Measurements from ENCODE around the gene NRP2. TPM values are rescaled to one million over a fixed set of nuclear protein-coding genes. Genes with fewer than 3 reads are reported as not detected.

NRP2 gene
- total and polyA plus RNA-seq, 2 of the 13 experiments (the other 11 are each of a cell fraction or from before 2014, with no cell fraction given), result 0.65 to 1.4 TPM

DNA sequence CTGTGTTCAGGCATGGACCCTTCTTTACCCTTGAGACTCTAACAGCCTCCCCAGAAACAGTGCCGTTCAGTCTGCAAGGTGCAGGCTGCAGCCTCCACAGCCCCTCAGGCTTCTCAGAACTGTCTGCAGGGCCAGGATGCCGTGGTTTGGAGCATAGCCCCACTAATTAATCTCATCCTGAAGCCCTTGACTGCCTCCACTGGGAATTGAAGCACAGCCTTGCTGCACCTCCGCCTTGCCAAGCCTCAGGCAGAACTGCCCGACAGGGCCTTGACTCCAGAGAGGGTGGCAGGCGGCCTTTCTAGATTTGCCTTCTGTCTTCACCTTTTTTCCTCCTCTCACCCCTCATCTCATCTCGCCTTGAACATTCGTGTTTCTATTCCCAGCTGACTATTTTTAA, 119.8 kb downstream of the NRP2 start:
- no TSS peak for BruUV-seq (replicated peaks)
- H3K36me3 ChIP-seq (replicated peaks in 1 of 2; ENCODE audit: control insufficient read depth in 1 of 2, insufficient read depth in 2 of 2, low read length in 2 of 2), result no peaks in the 10 kb centered on the region
- FAIRE-seq (no peak), DNase-seq (ENCODE audit: low spot score) (no peak), ATAC-seq (no peak)
- no peak overlapping the region for H3K9ac ChIP-seq (ENCODE audit: insufficient read depth, low read depth, low read length)
- peaks cover 3 to 23% of the 10 kb centered on the region in 2 experiments; a peak in 3 of 5 replicates for H3K27me3 ChIP-seq (ENCODE audit: control insufficient read depth in 1 of 2, insufficient read depth in 2 of 2, low read length in 2 of 2)
- H3K4me2 ChIP-seq (ENCODE audit: low read depth, low read length), result no peak overlapping the region
- H3K9me3 ChIP-seq (ENCODE audit: low read length), result no peaks in the 10 kb centered on the region
- no peak overlapping the region for H3K4me3 ChIP-seq (replicated peaks in 1 of 3; ENCODE audit: insufficient read depth in 1 of 3, low read depth in 2 of 3, low read length in 3 of 3)
- in situ Hi-C loops (cut with HindIII; ENCODE audit: extremely low pct_ligation_motif_present, low pct_unique_long_range_greater_than_20kb) (no loop called here), intact Hi-C loops (cut with micrococcal nuclease; ENCODE audit: unreplicated experiment) (no loop called here)
- CTCF ChIA-PET (ENCODE audit: low intra/inter-chr PET ratio, low total read pairs), result no interaction called here
- H2AFZ ChIP-seq (ENCODE audit: low read length), result no peak overlapping the region
- TF ChIP-seq ARNTL (CRISPR knock-in tag; IDR thresholded peaks at IDR 0.05), result no peak
- TF ChIP-seq ZFX (CRISPR knock-in tag; IDR thresholded peaks at IDR 0.05; ENCODE audit: low read depth), result no peak
- TF ChIP-seq, protein P1, sequence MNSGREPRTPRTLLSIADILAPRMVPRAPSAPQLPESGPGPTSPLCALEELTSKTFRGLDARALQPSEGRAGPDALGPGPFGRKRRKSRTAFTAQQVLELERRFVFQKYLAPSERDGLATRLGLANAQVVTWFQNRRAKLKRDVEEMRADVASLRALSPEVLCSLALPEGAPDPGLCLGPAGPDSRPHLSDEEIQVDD (CRISPR knock-in tag; IDR thresholded peaks at IDR 0.05; ENCODE audit: borderline replicate concordance), result no peak
- no peak for TF ChIP-seq ETV5 (CRISPR knock-in tag; IDR thresholded peaks at IDR 0.05; ENCODE audit: borderline replicate concordance)
- no peak for TF ChIP-seq ESRRA (CRISPR knock-in tag; IDR thresholded peaks at IDR 0.05; ENCODE audit: low read depth)
- TF ChIP-seq RAD51 (IDR thresholded peaks at IDR 0.05; ENCODE audit: borderline replicate concordance), result no peak
- no peak for TF ChIP-seq PCBP1 (IDR thresholded peaks at IDR 0.05; ENCODE audit: borderline replicate concordance, low read depth, low read length)
- TF ChIP-seq ZNF577 (CRISPR knock-in tag; IDR thresholded peaks at IDR 0.05; ENCODE audit: borderline replicate concordance, low read depth), result no peak
- TF ChIP-seq ZNF747 (CRISPR knock-in tag; IDR thresholded peaks at IDR 0.05; ENCODE audit: borderline replicate concordance), result no peak
- no peak for TF ChIP-seq FOXP4 (CRISPR knock-in tag; IDR thresholded peaks at IDR 0.05)
- no peak for TF ChIP-seq HNRNPLL (IDR thresholded peaks at IDR 0.05; ENCODE audit: low read depth, low read length, poor library complexity, severe bottlenecking)
- no peak for TF ChIP-seq NKX3-1 (CRISPR knock-in tag; IDR thresholded peaks at IDR 0.05)
- no peak for TF ChIP-seq XRCC5 (optimal IDR thresholded peaks at IDR 0.05; ENCODE audit: low read length)
- no peak for TF ChIP-seq KMT2A (CRISPR knock-in tag; IDR thresholded peaks at IDR 0.05)
- POLR2A ChIA-PET, result no interaction called here
- no peak overlapping the region for H3K27ac ChIP-seq (ENCODE audit: extremely low read length, insufficient read depth, low read length)
- H3K4me1 ChIP-seq (ENCODE audit: insufficient read depth, low read length), result peaks cover 15% of the 10 kb centered on the region
- H3K79me2 ChIP-seq (ENCODE audit: insufficient read depth, low read length), result no peaks in the 10 kb centered on the region
- WGBS (ENCODE audit: low lambda C conversion rate), result 35% methylated on average over 7 of the region's 7 CpGs
- no peaks in the 10 kb centered on the region for H4K20me1 ChIP-seq (ENCODE audit: insufficient read depth, low read length)
